GM18517 (cell line): ENCODE results near the gene KCNMB3.

Experiments used
- ATAC-seq: cut with Tn5 transposase; IDR thresholded peaks from one replicate; pipeline ENCODE4 v1.9.1; 2021; ENCODE audit warnings: mild to moderate bottlenecking, moderate library complexity; ENCODE audit not compliant: unreplicated experiment

The KCNMB3 gene

GRCh38 chr3:179200790-179201189 lies 50.1 kb downstream of the KCNMB3 start:
- no peak for ATAC-seq

- ATAC-seq: no peak
These were observed 54.2 kb downstream of the KCNMB3 start for GRCh38 chr3:179196700-179197099.

- peak; percentile 93 for ATAC-seq
These were observed 54.8 kb downstream of the KCNMB3 start for GRCh38 chr3:179196098-179196497.

GRCh38 chr3:179194931-179195330 lies 56.0 kb downstream of the KCNMB3 start:
- ATAC-seq: no peak
